DMS114 treated with DMSO at 0.1 percent for 48 hours (cell line): ENCODE results near the gene BRAP.
"Not testable (repeated sequence)": the region's sequence is repeated elsewhere in the genome, so short reads cannot be mapped to it uniquely, and the experiment has no call there.

Source experiments
- DNase-seq: peaks from one replicate; lab custom pipeline; 2025; ENCODE audit not compliant: unreplicated experiment; lab: John Stamatoyannopoulos, UW

BRAP gene

GRCh38 chr12:111684485-111685198 is 1.1 kb downstream of the BRAP start:
- DNase-seq, result not testable (repeated sequence)

GRCh38 chr12:111677186-111677585 is 8.6 kb downstream of the BRAP start:
- DNase-seq, result no peak

DNA sequence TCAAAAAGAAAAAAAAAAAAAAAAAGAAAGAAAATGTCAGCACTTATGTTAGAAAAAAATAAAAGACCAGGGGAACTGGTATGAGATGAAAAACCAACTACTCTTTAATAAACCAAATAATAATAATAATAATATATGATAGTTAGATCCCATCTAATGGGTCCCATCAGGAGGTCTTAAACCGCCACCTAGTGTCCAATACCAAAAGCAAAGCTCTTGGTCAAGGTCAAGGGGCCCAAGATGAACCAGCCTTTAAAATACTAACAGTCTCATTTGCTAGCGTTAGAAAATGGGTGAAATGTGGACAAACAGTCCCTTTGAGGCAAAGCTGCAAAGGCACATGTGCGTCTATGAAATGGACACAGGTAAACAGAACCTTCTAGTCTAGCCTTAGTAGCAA is 12.3 kb downstream of the BRAP start:
- DNase-seq, result peak; percentile 6

- DNase-seq, result no peak
Observed at GRCh38 chr12:111672822-111673381, 12.9 kb downstream of the BRAP start.

- no peak for DNase-seq
Observed at GRCh38 chr12:111664961-111665865, 20.5 kb downstream of the BRAP start.

GRCh38 chr12:111664499-111664898 is 21.3 kb downstream of the BRAP start:
- no peak for DNase-seq

DNA sequence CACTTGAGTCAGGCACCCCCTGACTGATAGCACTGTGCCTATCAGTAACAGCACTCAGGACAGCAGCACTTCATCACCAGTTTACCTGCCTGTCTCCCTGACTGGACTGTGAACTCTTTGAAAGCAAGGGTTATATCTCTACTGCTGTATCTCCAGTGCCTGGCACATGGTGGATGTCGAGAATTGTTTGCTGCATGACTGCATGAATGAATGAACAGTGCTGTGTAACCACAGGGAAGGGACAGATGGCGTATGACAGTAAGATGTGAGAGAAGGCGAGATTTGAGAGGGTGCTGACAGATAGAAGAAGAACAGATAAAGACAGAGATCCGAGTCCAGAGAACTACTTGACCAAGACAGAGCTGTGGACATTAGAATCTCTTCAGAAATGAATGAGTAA is 29.7 kb downstream of the BRAP start:
- DNase-seq, result no peak

DNA sequence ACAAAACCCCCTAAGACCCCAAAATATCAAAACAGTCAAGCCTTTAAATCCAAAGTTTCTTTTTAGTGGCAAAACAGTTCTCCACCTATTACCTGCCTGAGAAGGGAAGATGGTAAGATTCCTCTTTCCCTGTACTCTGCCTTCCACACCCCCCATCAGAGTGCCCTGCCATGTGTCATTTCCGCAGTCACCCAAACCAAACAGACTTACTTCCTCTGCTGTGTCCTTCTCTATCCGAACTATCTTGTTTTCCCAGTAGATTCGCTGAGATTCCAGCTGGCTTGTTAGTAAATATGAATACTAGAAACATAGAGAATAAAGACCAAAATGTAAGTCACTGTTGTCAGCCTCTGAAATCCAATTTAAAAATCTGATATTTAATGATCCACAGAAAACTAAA is 30.4 kb downstream of the BRAP start:
- DNase-seq, result no peak

DNA sequence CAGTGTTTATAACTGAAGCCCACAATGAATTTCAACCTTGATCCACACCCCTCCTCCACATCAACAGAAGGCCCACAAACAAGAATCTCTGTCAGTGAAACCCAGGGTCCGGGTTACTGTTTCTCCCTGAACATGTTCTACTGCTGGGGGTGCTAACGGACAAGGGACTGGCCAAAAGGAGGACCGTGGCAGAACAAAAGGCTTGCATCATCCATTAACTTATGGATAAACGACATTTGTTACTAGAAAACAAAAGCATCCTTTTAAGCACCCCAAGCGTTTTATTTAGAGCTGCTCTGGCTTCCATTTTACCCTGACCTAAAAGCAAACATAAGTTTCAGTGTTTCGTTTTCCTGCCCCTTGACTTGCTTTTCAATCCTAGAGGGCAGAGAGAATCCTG is 32.2 kb downstream of the BRAP start:
- no peak for DNase-seq

GRCh38 chr12:111652530-111652929 is 33.2 kb downstream of the BRAP start:
- DNase-seq, result not testable (repeated sequence)

GRCh38 chr12:111650912-111651311 is 34.8 kb downstream of the BRAP start:
- DNase-seq, result no peak

DNA sequence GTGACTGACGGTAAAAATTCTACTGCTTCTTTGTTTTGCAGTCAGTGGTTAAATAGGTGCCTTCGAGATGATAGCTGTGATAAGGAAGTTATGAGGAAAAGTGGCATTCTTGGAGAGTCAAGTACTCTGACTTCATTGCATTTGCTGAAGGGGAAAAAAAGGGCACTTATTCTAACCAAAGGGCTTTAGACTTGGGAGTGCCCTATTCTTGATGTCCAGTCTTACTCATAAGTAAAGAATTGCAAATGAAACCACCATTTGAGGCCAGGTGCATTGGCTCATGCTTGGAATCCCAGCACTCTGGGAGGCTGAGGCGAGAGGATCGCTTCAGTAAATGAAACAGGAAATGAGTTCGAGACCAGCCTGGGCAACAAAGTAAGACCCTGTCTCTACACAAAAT is 40.3 kb downstream of the BRAP start:
- no peak for DNase-seq

GRCh38 chr12:111643427-111643826 is 42.3 kb downstream of the BRAP start:
- no peak for DNase-seq

DNA sequence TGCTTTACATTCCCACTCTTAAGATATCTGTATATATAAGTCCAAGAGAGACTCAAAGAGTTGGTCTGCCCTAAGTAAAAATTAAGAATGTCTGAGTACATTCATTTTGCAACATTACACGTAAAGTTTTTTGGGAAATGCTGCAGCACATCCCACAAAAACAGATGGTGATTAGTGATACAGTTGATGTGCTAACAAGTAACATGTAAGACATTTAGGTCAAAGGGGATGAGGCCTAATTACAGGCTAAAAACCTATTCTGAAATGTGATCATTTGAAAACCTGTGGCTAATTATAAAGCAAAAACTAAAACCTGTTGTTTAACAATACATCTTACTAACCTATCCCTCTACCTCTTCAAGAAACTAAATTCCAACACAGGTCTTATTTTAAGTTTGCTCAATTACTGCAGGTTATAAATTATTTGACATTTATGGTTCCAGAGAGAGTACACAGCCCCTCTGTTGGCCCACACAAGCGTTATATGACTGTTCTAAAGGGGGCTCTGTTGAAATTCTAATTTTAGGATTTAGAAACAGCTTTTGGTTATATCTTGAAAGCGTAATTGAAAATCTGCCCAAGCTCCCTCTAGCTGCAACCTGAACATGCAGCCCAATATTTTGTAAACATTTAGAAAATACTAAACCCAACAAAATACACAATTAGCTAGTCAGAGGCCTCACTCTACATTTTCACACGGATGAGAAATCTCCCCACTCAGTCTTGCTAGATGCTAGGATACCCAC is 42.9 kb downstream of the BRAP start:
- DNase-seq, result no peak

- no peak for DNase-seq
Observed at GRCh38 chr12:111640506-111640905, 45.2 kb downstream of the BRAP start.

DNA sequence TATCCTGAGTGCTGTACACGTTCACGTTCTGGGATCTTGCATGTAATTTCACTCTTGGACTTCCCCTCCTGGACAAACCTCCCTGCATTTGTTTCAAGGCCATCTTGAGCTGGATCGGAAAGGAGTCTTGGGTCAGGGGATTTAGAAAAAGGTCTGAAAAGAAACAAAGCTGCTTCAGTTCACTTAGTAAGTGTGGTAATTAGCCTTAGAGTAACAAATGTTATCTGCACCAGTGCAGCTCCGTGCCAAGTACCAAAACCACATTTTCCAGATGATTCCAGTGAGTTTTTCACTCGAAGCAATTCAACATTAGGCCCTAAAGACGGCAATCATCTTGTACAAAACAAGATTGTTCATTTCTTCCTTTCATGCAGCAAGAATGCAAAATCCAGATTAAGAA is 47.2 kb downstream of the BRAP start:
- no peak for DNase-seq

DNA sequence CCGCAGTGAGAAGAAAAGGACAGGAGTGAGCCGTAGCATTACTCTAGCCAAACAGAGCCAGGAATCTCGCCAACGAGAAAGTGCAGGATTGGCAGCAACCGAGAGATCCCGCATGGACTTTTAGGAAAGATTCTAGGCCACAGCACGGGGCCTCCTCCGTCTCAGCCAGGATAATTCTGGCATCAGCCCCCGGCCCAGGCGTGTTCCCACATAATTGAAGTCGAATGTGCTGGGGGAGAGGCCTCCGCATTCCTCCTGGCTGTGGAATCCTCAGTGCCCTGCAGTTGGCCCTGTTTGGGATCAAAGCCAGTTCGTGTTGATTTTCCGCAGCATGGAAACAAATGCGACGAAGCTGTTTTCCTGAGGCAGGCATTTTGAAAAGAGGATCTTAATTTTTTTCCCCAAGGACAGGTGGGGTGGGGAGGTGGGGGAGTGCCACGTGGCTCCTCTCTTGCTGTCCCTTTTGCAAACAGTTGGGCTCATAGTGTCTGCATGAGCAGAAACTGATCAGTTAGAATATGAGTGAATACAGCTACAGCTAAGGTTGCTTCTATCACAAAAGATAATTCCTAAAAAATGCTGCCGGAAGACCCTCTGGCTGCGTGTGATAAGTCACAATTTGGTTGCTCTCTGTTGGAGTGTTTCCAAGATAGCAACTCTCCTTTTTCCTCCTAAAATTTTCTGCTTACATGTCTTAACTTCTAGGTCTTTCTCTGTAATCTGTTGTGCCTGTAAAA is 49.4 kb downstream of the BRAP start:
- no peak for DNase-seq

GRCh38 chr12:111635524-111635923 is 50.2 kb downstream of the BRAP start:
- DNase-seq, result no peak

DNA sequence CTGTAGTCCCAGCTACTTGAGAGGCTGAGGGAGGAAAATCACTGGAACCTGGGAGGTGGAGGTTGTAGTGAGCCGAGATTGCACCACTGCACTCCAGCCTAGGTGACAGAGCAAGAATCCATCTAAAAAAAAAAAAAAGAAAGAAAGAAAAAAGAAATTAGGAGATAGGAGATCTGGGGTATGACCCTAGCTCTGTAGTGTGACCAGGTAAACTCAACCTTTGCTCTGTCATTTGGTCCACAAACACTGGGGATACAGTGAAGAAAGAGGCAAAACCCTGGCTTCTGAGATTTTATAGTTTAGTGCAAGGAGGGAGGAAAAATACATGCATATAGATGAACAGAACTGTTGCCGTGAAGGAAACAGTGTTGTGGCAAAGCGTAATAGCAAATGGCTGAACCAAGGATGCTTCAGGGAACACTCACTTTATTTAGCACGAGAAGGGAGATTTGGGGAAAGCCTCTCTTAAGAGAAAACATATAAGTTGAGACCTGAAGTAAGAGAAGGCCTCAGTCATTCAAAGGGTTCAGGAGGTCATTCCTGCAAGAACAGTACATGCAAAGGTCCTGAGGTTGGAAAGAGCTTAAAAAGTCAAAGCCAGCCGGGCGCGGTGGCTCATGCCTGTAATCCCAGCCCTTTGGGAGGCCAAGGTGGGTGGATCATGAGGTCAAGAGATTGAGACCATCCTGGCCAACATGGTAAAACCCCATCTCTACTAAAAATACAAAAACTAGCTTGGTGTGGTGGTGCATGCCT is 57.1 kb downstream of the BRAP start:
- no peak for DNase-seq

DNA sequence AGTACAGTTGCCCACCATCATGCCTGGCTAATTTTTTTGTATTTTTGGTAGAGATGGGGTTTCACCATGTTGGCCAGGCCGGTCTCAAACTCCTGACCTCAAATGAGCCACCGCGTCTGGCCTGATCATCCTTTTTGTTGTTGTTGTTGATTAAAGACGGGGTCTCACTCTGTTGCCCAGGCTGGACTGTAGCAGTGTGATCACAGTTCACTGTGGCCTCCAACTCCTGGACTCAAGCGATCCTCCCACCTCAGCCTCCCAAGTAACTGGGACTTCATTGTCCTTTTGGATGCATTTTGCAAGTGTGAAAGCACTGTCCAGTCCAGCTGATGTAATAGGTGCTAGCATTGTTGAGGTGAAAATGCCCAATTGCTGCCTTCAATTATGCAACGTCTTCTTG is 59.5 kb downstream of the BRAP start:
- no peak for DNase-seq
